Upper lobe of left lung (tissue), 6 donors: ENCODE data around the gene OR52N5. TPM values are rescaled to one million over a fixed set of nuclear protein-coding genes. Genes with fewer than 3 reads are reported as not detected.

Experiments used
- ATAC-seq, 2 donors: fragments of 200-7000 bp; cut with Tn5 transposase; one replicate each; pipeline ENCODE4 v1.9.1; 2022; ENCODE audit warnings: mild to moderate bottlenecking in 2 of 2, moderate library complexity in 2 of 2; ENCODE audit not compliant: low FRiP score in 2 of 2
- DNase-seq, 2 donors: peaks; one replicate each; pipeline ENCODE4 v3.0.0-alpha.2; 2019 to 2020
- H3K27ac ChIP-seq, 4 donors: fragments of 200-600 bp; sonication (generic); one replicate each; pipeline ENCODE4 v1.5.1; 2016 to 2019
- H3K27me3 ChIP-seq, 4 donors: fragments of 200-600 bp; sonication (generic); one replicate each; pipeline ENCODE4 v1.5.1; 2017 to 2019
- H3K36me3 ChIP-seq, 4 donors: fragments of 200-600 bp; sonication (generic); one replicate each; pipeline ENCODE4 v1.5.1; 2016 to 2019
- H3K4me1 ChIP-seq, 4 donors: fragments of 200-600 bp; sonication (generic); one replicate each; pipeline ENCODE4 v1.5.1; 2018 to 2019
- H3K4me3 ChIP-seq, 4 donors: fragments of 200-600 bp; sonication (generic); one replicate each; pipeline ENCODE4 v1.5.1; 2017 to 2019; ENCODE audit warnings: mild to moderate bottlenecking in 2 of 4, moderate library complexity in 1 of 4
- H3K9me3 ChIP-seq, 4 donors: fragments of 200-600 bp; sonication (generic); one replicate each; pipeline ENCODE4 v1.5.1; 2018 to 2019
- EP300 ChIP-seq, 4 donors: sonication (generic); formaldehyde crosslinking; IDR thresholded peaks; one replicate each; pipeline ENCODE4 v1.5.1; 2017; ENCODE audit warnings: antibody characterized with exemption in 4 of 4, control low read depth in 2 of 4
- POLR2A ChIP-seq, 4 donors: fragments of 450-650 bp; IDR thresholded peaks; one replicate each; pipeline ENCODE4 v1.5.1; 2016 to 2017; ENCODE audit warnings: antibody characterized with exemption in 4 of 4, mild to moderate bottlenecking in 2 of 4
- POLR2AphosphoS5 ChIP-seq, 2 donors: sonication (generic); formaldehyde crosslinking; IDR thresholded peaks; one replicate each; pipeline ENCODE4 v1.5.1; 2017; ENCODE audit warnings: antibody characterized with exemption in 2 of 2
- WGBS, 2 donors: methylation state at CpG; one replicate each; pipeline ENCODE4 v1.1.5; 2017 to 2018; 5-methylcytosine and 5-hydroxymethylcytosine counted together
- total RNA-seq, 6 donors: library from RNA; depleted of rRNA in 4 of 6; stranded (reverse); fragments of >200 nt in 4 of 6; gene quantifications; one replicate each; pipeline versions ENCODE4 v1.1.0 to v1.2.1, GENCODE V29; 2016 to 2021
- TF ChIP-seq, protein P1 (sequence below), 6 experiments: fragments of 450-650 bp in 4 of 6; fragments of 200-600 bp in 2 of 6; sonication (generic) in 2 of 6; IDR thresholded peaks; one replicate each; pipeline ENCODE4 v1.5.1; 2016 to 2019; ENCODE audit warnings: antibody characterized with exemption in 6 of 6
- donor health status: DM: no; HTN: no; CAD: no; lungs with moderate emphysema.
- donor health status: DM: no; HTN: yes; CAD: no; lungs with severe emphysema.

OR52N5 gene
- total RNA-seq, 6 donors from 2014 or later: not detected

DNA sequence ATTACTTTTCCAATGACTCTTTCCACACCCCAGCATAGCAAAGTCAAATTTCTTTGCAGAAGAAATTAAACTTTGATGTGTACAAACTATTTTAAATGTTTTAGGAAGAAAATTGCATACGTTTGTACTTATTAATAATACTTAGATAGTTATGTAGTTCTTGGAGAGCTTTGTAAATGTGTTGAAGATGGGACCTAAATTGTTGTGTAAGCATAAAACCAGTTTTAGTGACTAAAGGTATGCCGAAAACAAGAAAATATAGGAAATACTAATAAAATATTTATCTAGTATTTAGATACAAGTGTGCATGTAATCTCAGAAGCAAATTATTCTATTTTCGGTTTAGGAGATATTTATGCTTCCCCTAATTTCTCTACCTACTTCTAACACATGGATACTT lies 33.3 kb downstream of the OR52N5 start:
- ATAC-seq (no peak), DNase-seq (no peak)
- Histone ChIP-seq H3K36me3 (no peaks in the 10 kb centered on the region), H3K9me3 (no peaks in the 10 kb centered on the region), H3K27ac (no peak overlapping the region), H3K27me3 (no peaks in the 10 kb centered on the region), H3K4me3 (no peak overlapping the region), H3K4me1 (no peaks in the 10 kb centered on the region)
- WGBS, 2 donors: 83 to 88% methylated on average over 3 of the region's 3 CpGs
- no peak for TF ChIP-seq POLR2A (IDR thresholded peaks at IDR 0.05)
- no peak for TF ChIP-seq EP300 (IDR thresholded peaks at IDR 0.05)
- TF ChIP-seq, protein P1, sequence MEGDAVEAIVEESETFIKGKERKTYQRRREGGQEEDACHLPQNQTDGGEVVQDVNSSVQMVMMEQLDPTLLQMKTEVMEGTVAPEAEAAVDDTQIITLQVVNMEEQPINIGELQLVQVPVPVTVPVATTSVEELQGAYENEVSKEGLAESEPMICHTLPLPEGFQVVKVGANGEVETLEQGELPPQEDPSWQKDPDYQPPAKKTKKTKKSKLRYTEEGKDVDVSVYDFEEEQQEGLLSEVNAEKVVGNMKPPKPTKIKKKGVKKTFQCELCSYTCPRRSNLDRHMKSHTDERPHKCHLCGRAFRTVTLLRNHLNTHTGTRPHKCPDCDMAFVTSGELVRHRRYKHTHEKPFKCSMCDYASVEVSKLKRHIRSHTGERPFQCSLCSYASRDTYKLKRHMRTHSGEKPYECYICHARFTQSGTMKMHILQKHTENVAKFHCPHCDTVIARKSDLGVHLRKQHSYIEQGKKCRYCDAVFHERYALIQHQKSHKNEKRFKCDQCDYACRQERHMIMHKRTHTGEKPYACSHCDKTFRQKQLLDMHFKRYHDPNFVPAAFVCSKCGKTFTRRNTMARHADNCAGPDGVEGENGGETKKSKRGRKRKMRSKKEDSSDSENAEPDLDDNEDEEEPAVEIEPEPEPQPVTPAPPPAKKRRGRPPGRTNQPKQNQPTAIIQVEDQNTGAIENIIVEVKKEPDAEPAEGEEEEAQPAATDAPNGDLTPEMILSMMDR (IDR thresholded peaks at IDR 0.05): no peak

DNA sequence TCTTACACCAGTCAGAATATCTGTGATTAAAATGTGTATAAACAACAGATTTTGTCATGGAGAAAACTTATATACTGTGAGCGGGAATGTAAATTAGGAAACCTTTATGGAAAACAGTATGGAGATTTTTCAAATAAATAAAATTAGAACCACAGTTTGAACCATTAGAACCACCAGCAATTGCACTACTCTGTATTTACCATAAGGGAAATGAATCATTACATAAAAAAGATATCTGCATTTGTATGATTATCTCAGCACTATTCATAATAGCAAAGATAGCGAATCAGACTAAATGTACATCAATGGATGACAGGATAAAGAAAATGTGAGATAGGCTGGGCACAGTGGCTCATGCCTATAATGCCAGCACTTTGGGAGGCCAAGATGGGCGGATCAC lies 36.5 kb downstream of the OR52N5 start:
- no peaks in the 10 kb centered on the region for H3K36me3 ChIP-seq
- 75 to 90% methylated on average over 3 of the region's 3 CpGs for WGBS, 2 donors
- peaks cover 0 to 3% (median 1%) of the 10 kb centered on the region in 4 donors for H3K9me3 ChIP-seq
- H3K27ac ChIP-seq: no peak overlapping the region
- H3K4me3 ChIP-seq: no peak overlapping the region
- ATAC-seq: no peak
- H3K27me3 ChIP-seq: no peaks in the 10 kb centered on the region
- TF ChIP-seq EP300 (IDR thresholded peaks at IDR 0.05): no peak
- TF ChIP-seq POLR2A (IDR thresholded peaks at IDR 0.05): no peak
- TF ChIP-seq, protein P1 (IDR thresholded peaks at IDR 0.05): no peak
- TF ChIP-seq POLR2AphosphoS5 (IDR thresholded peaks at IDR 0.05): no peak
- H3K4me1 ChIP-seq: no peaks in the 10 kb centered on the region
- no peak for DNase-seq

DNA sequence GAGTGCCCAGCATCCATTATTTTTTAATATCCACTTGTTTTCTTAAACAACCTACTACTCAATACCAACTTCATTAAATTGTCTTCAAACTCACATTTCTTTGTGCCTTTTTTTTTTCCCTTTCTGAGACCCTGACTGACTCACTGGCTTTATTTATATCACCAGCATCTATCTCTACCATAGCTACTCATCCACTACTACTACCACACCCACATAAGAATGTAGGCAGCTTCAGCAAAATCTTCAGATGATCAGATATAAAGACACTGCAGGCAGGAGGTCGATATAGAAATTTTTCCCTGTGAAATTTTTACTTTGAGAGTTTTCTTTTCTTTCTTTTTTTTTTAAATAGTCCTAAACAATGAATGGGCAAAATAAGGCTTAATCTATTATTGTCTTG lies 44.7 kb downstream of the OR52N5 start:
- Histone ChIP-seq H3K27me3 (no peaks in the 10 kb centered on the region), H3K4me1 (no peaks in the 10 kb centered on the region), H3K27ac (no peak overlapping the region), H3K9me3 (peaks cover 0 to 6% (median 1%) of the 10 kb centered on the region in 4 donors), H3K36me3 (no peaks in the 10 kb centered on the region), H3K4me3 (no peak overlapping the region)
- 41 to 65% methylated on average over 1 of the region's 1 CpG for WGBS, 2 donors
- TF ChIP-seq EP300 (IDR thresholded peaks at IDR 0.05) (no peak), POLR2AphosphoS5 (IDR thresholded peaks at IDR 0.05) (no peak), POLR2A (IDR thresholded peaks at IDR 0.05) (no peak)
- TF ChIP-seq, protein P1 (IDR thresholded peaks at IDR 0.05): no peak
- ATAC-seq (no peak), DNase-seq (no peak)

DNA sequence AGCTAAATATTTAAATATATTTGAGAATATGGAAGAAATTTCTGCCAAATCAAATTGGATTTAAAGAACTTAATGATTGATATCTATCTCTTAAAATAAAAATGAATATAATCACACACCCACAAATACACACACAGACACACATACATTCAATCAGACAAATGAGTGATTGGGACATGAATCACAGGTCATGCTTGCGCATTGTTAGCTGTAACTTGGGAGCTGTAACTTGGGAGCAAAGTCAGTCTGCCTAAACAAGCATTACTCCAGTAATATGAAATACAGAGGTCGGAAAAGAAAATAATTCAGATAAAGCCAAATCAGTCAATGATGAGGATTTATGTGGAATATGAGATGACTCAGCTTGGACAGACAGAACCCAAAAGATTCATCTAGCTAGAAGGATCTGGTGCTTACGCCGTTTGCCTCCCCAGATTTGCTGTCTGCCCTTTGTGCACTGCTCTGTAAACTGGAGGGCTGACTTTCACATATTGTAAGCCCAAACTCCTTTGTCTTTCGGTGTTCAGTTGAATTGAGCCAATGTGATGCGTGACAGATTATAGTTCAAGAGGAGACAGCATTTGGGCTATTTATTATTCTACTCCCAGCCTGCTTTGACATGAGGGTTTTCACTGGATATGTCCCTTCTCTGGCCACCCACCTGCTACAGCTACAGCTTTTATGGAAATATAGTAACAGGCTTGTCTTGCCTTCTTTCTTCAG lies 45.3 kb downstream of the OR52N5 start:
- Histone ChIP-seq H3K9me3 (peaks cover 0 to 6% (median 1%) of the 10 kb centered on the region in 4 donors), H3K4me1 (no peaks in the 10 kb centered on the region), H3K36me3 (no peaks in the 10 kb centered on the region), H3K27ac (no peak overlapping the region), H3K27me3 (no peaks in the 10 kb centered on the region), H3K4me3 (no peak overlapping the region)
- no peak for TF ChIP-seq EP300 (IDR thresholded peaks at IDR 0.05)
- TF ChIP-seq POLR2AphosphoS5 (IDR thresholded peaks at IDR 0.05): no peak
- TF ChIP-seq POLR2A (IDR thresholded peaks at IDR 0.05): no peak
- TF ChIP-seq, protein P1 (IDR thresholded peaks at IDR 0.05): no peak
- 83 to 94% methylated on average over 6 of the region's 6 CpGs for WGBS, 2 donors
- DNase-seq: no peak
- no peak for ATAC-seq

DNA sequence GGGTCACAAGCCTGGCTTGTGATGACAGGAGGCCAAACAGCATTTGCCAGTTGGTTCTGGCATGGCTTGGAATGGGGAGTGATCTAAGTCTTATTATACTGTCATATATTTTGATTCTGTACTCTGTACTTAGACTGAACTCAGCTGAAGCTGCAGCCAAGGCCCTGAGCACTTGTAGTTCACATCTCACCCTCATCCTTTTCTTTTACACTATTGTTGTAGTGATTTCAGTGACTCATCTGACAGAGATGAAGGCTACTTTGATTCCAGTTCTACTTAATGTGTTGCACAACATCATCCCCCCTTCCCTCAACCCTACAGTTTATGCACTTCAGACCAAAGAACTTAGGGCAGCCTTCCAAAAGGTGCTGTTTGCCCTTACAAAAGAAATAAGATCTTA lies 46.1 kb downstream of the OR52N5 start:
- H3K27ac ChIP-seq: no peak overlapping the region
- H3K36me3 ChIP-seq: no peaks in the 10 kb centered on the region
- peaks cover 0 to 6% (median 1%) of the 10 kb centered on the region in 4 donors for H3K9me3 ChIP-seq
- TF ChIP-seq POLR2AphosphoS5 (IDR thresholded peaks at IDR 0.05) (no peak), EP300 (IDR thresholded peaks at IDR 0.05) (no peak), POLR2A (IDR thresholded peaks at IDR 0.05) (no peak)
- TF ChIP-seq, protein P1 (IDR thresholded peaks at IDR 0.05): no peak
- no peak overlapping the region for H3K4me3 ChIP-seq
- no peak for ATAC-seq
- no peaks in the 10 kb centered on the region for H3K4me1 ChIP-seq
- H3K27me3 ChIP-seq: no peaks in the 10 kb centered on the region
- DNase-seq: no peak
